NAMALWA (cell line): Measurements from ENCODE around the gene ADGRB3.

Experiments used
- DNase-seq: peaks from one replicate; pipeline ENCODE4 v3.0.0-alpha.2; 2015; ENCODE audit warnings: low spot score

The ADGRB3 gene

DNA sequence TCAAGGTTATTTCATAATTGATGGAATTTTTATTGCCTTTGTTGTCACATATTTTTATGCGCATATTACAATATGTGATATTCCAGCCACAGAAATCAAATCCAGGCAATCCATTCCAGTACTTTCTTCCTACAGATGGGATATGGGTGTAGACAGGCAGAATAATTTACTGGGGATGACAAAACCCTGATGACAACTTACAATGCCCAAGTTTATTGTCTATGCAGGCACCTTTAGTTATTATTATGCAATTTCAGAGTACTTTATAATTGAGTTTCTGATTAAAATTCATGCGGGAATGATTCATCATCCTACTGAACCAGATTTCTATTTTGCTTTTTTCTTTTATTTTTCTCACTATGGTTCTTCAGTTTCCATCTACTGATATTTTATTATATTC, 803.0 kb downstream of the ADGRB3 start:
- no peak for DNase-seq
